NT2/D1 (cell line): ENCODE measurements around the gene CTBP1.

Experiments used
- DNase-seq: peaks from one replicate; pipeline ENCODE4 v3.0.0-alpha.2; 2011; ENCODE audit warnings: low read depth, low spot score
- H3K27me3 ChIP-seq: 2 replicates; pipeline ENCODE4 v1.6.0; 2011; ENCODE audit warnings: mild to moderate bottlenecking; ENCODE audit not compliant: insufficient read length, insufficient read depth
- H3K36me3 ChIP-seq: 2 replicates; pipeline ENCODE4 v1.6.1; 2011; ENCODE audit warnings: mild to moderate bottlenecking, low read length, mixed read lengths; ENCODE audit not compliant: insufficient read depth, insufficient read length
- H3K4me1 ChIP-seq: 2 replicates; pipeline ENCODE4 v1.5.1; 2011; ENCODE audit not compliant: insufficient read depth, insufficient read length
- H3K4me3 ChIP-seq: 2 replicates; pipeline ENCODE4 v1.5.1; 2011; ENCODE audit warnings: low read depth; ENCODE audit not compliant: insufficient read length
- H3K9ac ChIP-seq: 2 replicates; pipeline ENCODE4 v1.6.0; 2011; ENCODE audit warnings: low read depth; ENCODE audit not compliant: insufficient read length
- H3K9me3 ChIP-seq: 2 replicates; pipeline ENCODE4 v1.5.1; 2011; ENCODE audit warnings: mild to moderate bottlenecking, low read length; ENCODE audit not compliant: insufficient read depth
- SUZ12 ChIP-seq: IDR thresholded peaks from 2 replicates; pipeline ENCODE4 v1.6.1; 2011; ENCODE audit not compliant: insufficient read length, insufficient read depth; ENCODE audit errors: extremely low read depth
- YY1 ChIP-seq: IDR thresholded peaks from 2 replicates; pipeline ENCODE4 v1.6.1; 2011; ENCODE audit not compliant: insufficient read length, insufficient read depth
- ZNF274 ChIP-seq: IDR thresholded peaks from 2 replicates; pipeline ENCODE4 v1.6.1; 2011; ENCODE audit warnings: mild to moderate bottlenecking, low read depth, low read length

CTBP1 gene

GRCh38 chr4:1208970-1209704, 39.8 kb downstream of the CTBP1 start:
- H3K9ac ChIP-seq, result peak overlapping the region; percentile 38
- H3K36me3 ChIP-seq, result peaks cover 48% of the 10 kb centered on the region
- no peaks in the 10 kb centered on the region for H3K27me3 ChIP-seq
- no peaks in the 10 kb centered on the region for H3K9me3 ChIP-seq
- no peak overlapping the region for H3K4me3 ChIP-seq
- peaks cover 26% of the 10 kb centered on the region for H3K4me1 ChIP-seq
- TF ChIP-seq SUZ12 (no peak), ZNF274 (no peak), YY1 (no peak)
- no peak for DNase-seq

GRCh38 chr4:1208266-1208961, 40.5 kb downstream of the CTBP1 start:
- TF ChIP-seq YY1, result no peak
- TF ChIP-seq ZNF274, result no peak
- no peak for TF ChIP-seq SUZ12
- H3K4me1 ChIP-seq, result peaks cover 26% of the 10 kb centered on the region
- no peaks in the 10 kb centered on the region for H3K27me3 ChIP-seq
- peaks cover 40% of the 10 kb centered on the region for H3K36me3 ChIP-seq
- H3K9me3 ChIP-seq, result no peaks in the 10 kb centered on the region
- H3K4me3 ChIP-seq, result no peak overlapping the region
- DNase-seq, result no peak
- H3K9ac ChIP-seq, result no peak overlapping the region

- no peak overlapping the region for H3K4me3 ChIP-seq
These were observed 41.2 kb downstream of the CTBP1 start for GRCh38 chr4:1207603-1208265.

DNA sequence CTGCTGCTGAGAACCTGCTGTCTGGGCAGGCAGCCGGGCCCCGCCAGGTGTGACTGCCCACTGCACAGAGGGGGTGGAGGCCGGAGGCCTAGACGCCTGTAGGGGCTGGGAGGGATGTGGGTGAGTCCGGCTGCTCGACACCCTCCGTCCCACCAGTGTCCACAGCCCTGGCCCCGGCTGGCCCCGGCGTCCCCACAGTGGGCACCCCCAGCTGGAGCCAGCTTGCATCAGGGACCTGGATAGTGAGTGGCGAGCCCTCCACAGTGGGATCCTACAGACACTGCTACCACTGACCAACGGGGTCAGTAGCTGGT, 41.8 kb downstream of the CTBP1 start:
- TF ChIP-seq SUZ12, result no peak
- no peaks in the 10 kb centered on the region for H3K27me3 ChIP-seq
- no peaks in the 10 kb centered on the region for H3K9me3 ChIP-seq
- no peak overlapping the region for H3K4me3 ChIP-seq
- no peak overlapping the region for H3K9ac ChIP-seq
- peaks cover 24% of the 10 kb centered on the region for H3K4me1 ChIP-seq
- H3K36me3 ChIP-seq, result peaks cover 28% of the 10 kb centered on the region
- no peak for DNase-seq

More at GRCh38 chr4:1207603-1208265, 41.2 kb downstream of the CTBP1 start:
- peaks cover 24% of the 10 kb centered on the region for H3K4me1 ChIP-seq
- H3K36me3 ChIP-seq, result peaks cover 34% of the 10 kb centered on the region
- no peak for DNase-seq
- no peaks in the 10 kb centered on the region for H3K27me3 ChIP-seq
- no peak overlapping the region for H3K9ac ChIP-seq
- H3K9me3 ChIP-seq, result no peaks in the 10 kb centered on the region
- TF ChIP-seq SUZ12 (no peak), ZNF274 (no peak), YY1 (no peak)

GRCh38 chr4:1206299-1207156, 42.4 kb downstream of the CTBP1 start:
- DNase-seq, result no peak
- Histone ChIP-seq H3K27me3 (no peaks in the 10 kb centered on the region), H3K4me1 (peaks cover 24% of the 10 kb centered on the region), H3K36me3 (peaks cover 22% of the 10 kb centered on the region), H3K4me3 (no peak overlapping the region), H3K9ac (peak overlapping the region; percentile 42), H3K9me3 (no peaks in the 10 kb centered on the region)
- TF ChIP-seq ZNF274, result no peak
- TF ChIP-seq SUZ12, result no peak
- no peak for TF ChIP-seq YY1

DNA sequence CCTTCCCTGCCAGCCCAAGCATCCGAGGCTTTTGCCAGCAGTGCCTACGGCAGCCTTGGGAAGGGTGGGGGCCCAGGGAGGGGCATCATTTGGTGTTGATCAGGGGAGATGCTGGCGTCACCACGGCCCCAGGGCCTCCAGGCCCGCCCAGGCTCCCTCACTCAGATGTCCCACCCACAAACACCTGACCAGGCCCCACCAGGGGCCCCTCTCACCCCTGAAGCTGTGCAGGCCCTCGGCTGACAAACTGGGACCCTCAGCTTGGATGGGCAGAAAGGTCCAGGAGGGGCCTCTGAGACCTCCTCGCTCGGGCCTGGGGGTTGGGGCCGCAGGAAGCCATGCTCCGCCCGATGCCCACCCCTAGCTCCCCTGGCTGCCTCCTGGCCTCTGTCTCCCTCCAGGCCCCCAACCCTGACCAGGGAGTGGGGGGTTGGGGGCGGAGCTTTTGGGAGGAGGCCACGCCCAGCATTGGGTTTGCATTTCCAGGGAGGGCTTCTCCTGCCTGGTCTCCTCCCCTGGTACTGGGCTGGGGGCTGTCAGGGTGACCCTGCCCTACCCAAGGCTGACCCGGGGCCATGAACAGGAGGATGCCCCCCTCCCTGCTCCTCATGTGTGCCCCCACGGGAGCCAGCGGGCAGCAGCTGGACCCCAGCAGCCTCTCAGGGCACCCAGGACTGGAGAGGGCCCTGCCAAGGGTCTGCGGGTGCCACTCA, 43.2 kb downstream of the CTBP1 start:
- H3K36me3 ChIP-seq, result peaks cover 14% of the 10 kb centered on the region
- no peaks in the 10 kb centered on the region for H3K9me3 ChIP-seq
- H3K4me3 ChIP-seq, result no peak overlapping the region
- H3K9ac ChIP-seq, result peak overlapping the region; percentile 42
- DNase-seq, result no peak
- no peaks in the 10 kb centered on the region for H3K27me3 ChIP-seq
- peaks cover 30% of the 10 kb centered on the region for H3K4me1 ChIP-seq
- TF ChIP-seq SUZ12, result no peak
